PFSK-1 (cell line): ENCODE measurements around the gene MAPRE2.

ENCODE experiments used
- FOXP2 ChIP-seq: optimal IDR thresholded peaks from 2 replicates; pipeline ENCODE3; 2011; ENCODE audit warnings: borderline replicate concordance, control low read depth, inconsistent platforms; ENCODE audit not compliant: insufficient read depth; ENCODE audit errors: extremely low read length, extremely low read depth
- POLR2AphosphoS5 ChIP-seq: IDR thresholded peaks from 2 replicates; pipeline ENCODE4 v1.6.1; 2012; ENCODE audit warnings: low read depth, mild to moderate bottlenecking, control low read depth, low read length, moderate library complexity
- REST ChIP-seq, 2 experiments: IDR thresholded peaks; 2 replicates each; pipeline versions ENCODE4 v1.6.1 to v1.8.0; 2011 to 2012; ENCODE audit warnings: low read depth in 2 of 2, low read length in 2 of 2, control low read depth in 1 of 2, inconsistent platforms in 1 of 2, mild to moderate bottlenecking in 1 of 2, moderate library complexity in 1 of 2; ENCODE audit not compliant: insufficient read depth in 1 of 2
- SIN3A ChIP-seq: IDR thresholded peaks from 2 replicates; pipeline ENCODE4 v1.6.1; 2012; ENCODE audit warnings: mild to moderate bottlenecking, low read length, moderate library complexity, borderline replicate concordance; ENCODE audit not compliant: insufficient read depth
- TAF1 ChIP-seq: IDR thresholded peaks from 2 replicates; pipeline ENCODE4 v1.6.1; 2012; ENCODE audit warnings: low read length, control low read depth, borderline replicate concordance; ENCODE audit not compliant: insufficient read depth

Gene MAPRE2

GRCh38 chr18:35038881-35039491, 2.2 kb upstream of the MAPRE2 start:
- TF ChIP-seq FOXP2: no peak
- TF ChIP-seq REST (IDR thresholded peaks at IDR 0.05; ENCODE audit: insufficient read depth in 1 of 2, low read depth in 2 of 2, low read length in 2 of 2): no peak
- TF ChIP-seq TAF1: no peak
- TF ChIP-seq POLR2AphosphoS5: no peak
- TF ChIP-seq SIN3A: no peak

DNA sequence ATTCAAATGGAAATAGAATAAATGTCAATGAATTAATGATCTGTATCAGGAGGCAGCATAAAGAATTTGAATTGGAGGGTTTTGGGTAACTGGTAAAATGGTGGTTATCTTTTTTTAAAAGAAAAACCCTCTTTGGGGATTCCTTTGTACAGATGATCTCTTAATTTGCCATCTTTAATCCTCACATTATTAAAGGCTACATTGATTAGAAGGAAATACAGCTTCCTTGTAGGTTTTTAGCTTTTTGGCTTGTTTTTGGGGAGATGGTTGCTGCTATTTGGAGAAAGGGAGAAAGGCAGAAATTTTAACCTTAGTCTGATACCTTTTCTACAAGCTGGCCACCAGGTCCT, 600 bp upstream of the MAPRE2 start:
- TF ChIP-seq FOXP2: no peak
- TF ChIP-seq REST (IDR thresholded peaks at IDR 0.05; ENCODE audit: insufficient read depth in 1 of 2, low read depth in 2 of 2, low read length in 2 of 2): no peak
- TF ChIP-seq POLR2AphosphoS5: no peak
- TF ChIP-seq SIN3A: no peak
- TF ChIP-seq TAF1: no peak

GRCh38 chr18:35041815-35042387, 688 bp downstream of the MAPRE2 start:
- no peak for TF ChIP-seq SIN3A
- no peak for TF ChIP-seq REST (IDR thresholded peaks at IDR 0.05; ENCODE audit: insufficient read depth in 1 of 2, low read depth in 2 of 2, low read length in 2 of 2)
- TF ChIP-seq POLR2AphosphoS5: no peak
- TF ChIP-seq TAF1: no peak
- TF ChIP-seq FOXP2: no peak

DNA sequence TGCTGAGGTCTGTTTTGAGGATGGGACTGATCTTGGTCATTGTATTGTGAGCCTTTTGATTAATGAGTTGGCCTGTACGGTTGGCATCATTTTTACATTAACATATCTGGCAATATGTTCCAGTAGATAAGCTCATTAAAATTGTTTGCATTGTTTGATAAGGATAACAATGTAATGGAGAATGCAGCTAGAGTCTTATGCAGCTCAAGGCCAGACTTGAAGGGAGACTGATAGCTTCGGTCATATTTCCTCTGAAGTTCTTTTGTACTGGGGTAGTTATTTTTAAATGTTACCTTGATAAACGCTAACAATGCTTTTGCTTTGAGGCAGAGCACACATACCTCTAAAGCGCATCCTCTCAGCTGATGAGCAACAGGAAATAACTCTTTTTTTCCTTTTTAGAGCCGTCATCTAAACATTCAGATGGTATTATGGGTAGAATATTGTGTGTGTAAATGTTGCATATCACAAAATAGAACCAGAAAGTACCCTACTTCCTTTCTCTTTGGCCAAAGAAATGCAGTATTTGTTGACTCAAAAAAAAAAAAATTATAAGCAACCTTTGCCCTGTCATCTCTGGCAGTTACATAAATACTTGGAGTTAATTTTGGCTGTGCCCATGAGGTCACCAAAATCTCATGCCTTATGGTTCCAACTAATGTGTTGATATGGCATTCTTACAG, 1.3 kb downstream of the MAPRE2 start:
- no peak for TF ChIP-seq SIN3A
- no peak for TF ChIP-seq FOXP2
- TF ChIP-seq TAF1: no peak
- TF ChIP-seq REST (IDR thresholded peaks at IDR 0.05; ENCODE audit: insufficient read depth in 1 of 2, low read depth in 2 of 2, low read length in 2 of 2): no peak
- no peak for TF ChIP-seq POLR2AphosphoS5
